Activated naive CD4-positive, alpha-beta T cell (primary cell): ENCODE measurements around the gene CALHM5.
A peak's percentile ranks its signal among the peaks of the same experiment; 100 is the strongest.

Experiments used
- DNase-seq, 4 experiments: peaks; one replicate each; lab custom pipeline; 2025; lab: John Stamatoyannopoulos, UW

CALHM5 gene

GRCh38 chr6:116550796-116551195 lies 39.4 kb downstream of the CALHM5 start:
- DNase-seq = no peak

- no peak for DNase-seq
Observed at GRCh38 chr6:116553451-116553850, 42.0 kb downstream of the CALHM5 start, which contains the start of gene CALHM4. Gene CALHM4, plus strand, starts transcription at chr6:116553751. Its CDS starts 43 bp downstream, at chr6:116553794.

GRCh38 chr6:116556065-116556464 lies 44.6 kb downstream of the CALHM5 start:
- no peak for DNase-seq

GRCh38 chr6:116556814-116557415 lies 45.5 kb downstream of the CALHM5 start:
- no peak for DNase-seq

GRCh38 chr6:116557893-116558292 lies 46.5 kb downstream of the CALHM5 start:
- no peak for DNase-seq

GRCh38 chr6:116560130-116560529 lies 48.7 kb downstream of the CALHM5 start:
- no peak for DNase-seq

GRCh38 chr6:116561377-116562018 lies 50.1 kb downstream of the CALHM5 start:
- peak; percentile 5 to 44 (median 27) for DNase-seq

GRCh38 chr6:116562019-116562403 lies 50.6 kb downstream of the CALHM5 start:
- no peak for DNase-seq

- no peak for DNase-seq
Observed at GRCh38 chr6:116562614-116563013, 51.2 kb downstream of the CALHM5 start.

- DNase-seq = no peak
Observed at GRCh38 chr6:116563830-116564229, 52.4 kb downstream of the CALHM5 start.

- DNase-seq = no peak
Observed at GRCh38 chr6:116564311-116564710, 52.9 kb downstream of the CALHM5 start.

GRCh38 chr6:116564921-116565872 lies 53.8 kb downstream of the CALHM5 start:
- DNase-seq = peak in 1 of 4 experiments; percentile 8

- no peak for DNase-seq
Observed at GRCh38 chr6:116568111-116568510, 56.7 kb downstream of the CALHM5 start.

GRCh38 chr6:116568821-116569755 lies 57.6 kb downstream of the CALHM5 start:
- DNase-seq = no peak

- DNase-seq = peak; percentile 94 to 97 (median 96)
Observed at GRCh38 chr6:116570856-116571682, 59.6 kb downstream of the CALHM5 start, which contains the start of gene RWDD1. Gene RWDD1, plus strand, starts transcription at chr6:116571504. Its CDS starts 79 bp downstream, at chr6:116571583.

- DNase-seq = no peak
Observed at GRCh38 chr6:116571683-116572000, 60.2 kb downstream of the CALHM5 start.

- DNase-seq = no peak
Observed at GRCh38 chr6:116572162-116572561, 60.7 kb downstream of the CALHM5 start.
